Neutrophil (primary cell): ENCODE measurements around the gene KRTAP12-1.

Experiments used
- H3K27ac ChIP-seq: fragments of 200-600 bp; sonication (generic); 2 replicates; pipeline ENCODE4 v1.5.1; 2016; ENCODE audit warnings: mild to moderate bottlenecking, moderate library complexity
- H3K27me3 ChIP-seq: fragments of 200-600 bp; sonication (generic); 2 replicates; pipeline ENCODE4 v1.6.0; 2016; ENCODE audit warnings: mild to moderate bottlenecking
- H3K36me3 ChIP-seq: fragments of 200-600 bp; sonication (generic); 2 replicates; pipeline ENCODE4 v1.5.1; 2017
- H3K4me1 ChIP-seq, 2 experiments: fragments of 200-600 bp in 1 of 2; sonication (generic) in 1 of 2; 1 replicate in 1 of 2; 2 replicates in 1 of 2; pipeline versions ENCODE4 v1.5.1 to v1.6.1; 2013 to 2016; ENCODE audit warnings: low read depth in 1 of 2, low read length in 1 of 2, mild to moderate bottlenecking in 1 of 2, moderate library complexity in 1 of 2; ENCODE audit not compliant: control insufficient read depth in 1 of 2, insufficient read depth in 1 of 2
- H3K4me3 ChIP-seq, 2 experiments: fragments of 200-600 bp in 1 of 2; sonication (generic) in 1 of 2; 1 replicate in 1 of 2; 2 replicates in 1 of 2; pipeline ENCODE4 v1.5.1; 2013 to 2016; ENCODE audit warnings: low read depth in 1 of 2, low read length in 1 of 2, mild to moderate bottlenecking in 1 of 2, moderate library complexity in 1 of 2
- H3K9me3 ChIP-seq: fragments of 200-600 bp; sonication (generic); 2 replicates; pipeline ENCODE4 v1.5.1; 2016
- TF ChIP-seq, protein P1 (sequence below): fragments of 200-600 bp; sonication (generic); IDR thresholded peaks from 2 replicates; pipeline ENCODE4 v1.5.1; 2016; ENCODE audit warnings: antibody characterized with exemption

KRTAP12-1 gene

DNA sequence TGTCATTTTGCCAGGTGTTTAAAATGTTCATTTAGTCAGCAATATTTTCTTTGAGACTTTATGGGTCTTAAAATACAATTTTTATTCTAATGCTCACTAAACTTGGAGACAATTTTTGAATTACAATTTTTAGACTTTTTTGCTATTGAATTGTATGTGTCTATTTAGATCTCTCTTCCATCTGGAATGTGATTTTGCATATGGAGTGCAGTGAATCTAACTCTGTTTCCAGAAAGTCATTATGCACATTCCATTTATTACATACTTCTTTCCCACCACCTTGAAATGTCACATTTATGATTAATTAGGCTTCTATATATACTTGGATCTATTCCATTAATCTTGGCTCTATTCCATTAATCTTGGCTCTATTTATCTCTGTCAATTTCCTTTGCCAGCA is 35.0 kb upstream of the KRTAP12-1 start:
- no peaks in the 10 kb centered on the region for H3K9me3 ChIP-seq
- TF ChIP-seq, protein P1, sequence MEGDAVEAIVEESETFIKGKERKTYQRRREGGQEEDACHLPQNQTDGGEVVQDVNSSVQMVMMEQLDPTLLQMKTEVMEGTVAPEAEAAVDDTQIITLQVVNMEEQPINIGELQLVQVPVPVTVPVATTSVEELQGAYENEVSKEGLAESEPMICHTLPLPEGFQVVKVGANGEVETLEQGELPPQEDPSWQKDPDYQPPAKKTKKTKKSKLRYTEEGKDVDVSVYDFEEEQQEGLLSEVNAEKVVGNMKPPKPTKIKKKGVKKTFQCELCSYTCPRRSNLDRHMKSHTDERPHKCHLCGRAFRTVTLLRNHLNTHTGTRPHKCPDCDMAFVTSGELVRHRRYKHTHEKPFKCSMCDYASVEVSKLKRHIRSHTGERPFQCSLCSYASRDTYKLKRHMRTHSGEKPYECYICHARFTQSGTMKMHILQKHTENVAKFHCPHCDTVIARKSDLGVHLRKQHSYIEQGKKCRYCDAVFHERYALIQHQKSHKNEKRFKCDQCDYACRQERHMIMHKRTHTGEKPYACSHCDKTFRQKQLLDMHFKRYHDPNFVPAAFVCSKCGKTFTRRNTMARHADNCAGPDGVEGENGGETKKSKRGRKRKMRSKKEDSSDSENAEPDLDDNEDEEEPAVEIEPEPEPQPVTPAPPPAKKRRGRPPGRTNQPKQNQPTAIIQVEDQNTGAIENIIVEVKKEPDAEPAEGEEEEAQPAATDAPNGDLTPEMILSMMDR = no peak
- peaks cover 100% of the 10 kb centered on the region for H3K27me3 ChIP-seq
- H3K4me3 ChIP-seq = no peak overlapping the region
- no peaks in the 10 kb centered on the region for H3K4me1 ChIP-seq
- H3K27ac ChIP-seq = no peak overlapping the region
- H3K36me3 ChIP-seq = no peaks in the 10 kb centered on the region

DNA sequence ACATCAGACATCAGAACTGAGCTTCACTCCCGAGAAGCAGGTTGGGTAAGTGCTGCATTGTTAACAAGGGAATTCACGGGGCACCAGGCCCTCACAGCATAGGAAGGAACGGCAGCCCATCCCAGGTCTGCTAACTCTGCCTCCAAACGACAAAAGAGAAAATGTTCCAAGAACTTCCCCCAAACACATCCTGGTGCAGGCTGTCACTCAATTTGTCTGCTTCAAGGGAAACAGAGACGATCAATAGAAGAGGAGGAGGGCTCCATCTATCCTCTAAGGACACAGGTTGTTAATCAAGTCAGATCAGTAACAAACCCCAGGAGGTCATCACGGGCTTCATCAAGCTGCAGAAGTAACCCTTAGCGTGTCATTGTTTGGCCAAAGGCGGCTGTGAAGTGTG is 32.9 kb upstream of the KRTAP12-1 start:
- TF ChIP-seq, protein P1 = no peak
- Histone ChIP-seq H3K36me3 (no peaks in the 10 kb centered on the region), H3K27me3 (peaks cover 100% of the 10 kb centered on the region), H3K27ac (no peak overlapping the region), H3K9me3 (no peaks in the 10 kb centered on the region), H3K4me3 (no peak overlapping the region), H3K4me1 (no peaks in the 10 kb centered on the region)

DNA sequence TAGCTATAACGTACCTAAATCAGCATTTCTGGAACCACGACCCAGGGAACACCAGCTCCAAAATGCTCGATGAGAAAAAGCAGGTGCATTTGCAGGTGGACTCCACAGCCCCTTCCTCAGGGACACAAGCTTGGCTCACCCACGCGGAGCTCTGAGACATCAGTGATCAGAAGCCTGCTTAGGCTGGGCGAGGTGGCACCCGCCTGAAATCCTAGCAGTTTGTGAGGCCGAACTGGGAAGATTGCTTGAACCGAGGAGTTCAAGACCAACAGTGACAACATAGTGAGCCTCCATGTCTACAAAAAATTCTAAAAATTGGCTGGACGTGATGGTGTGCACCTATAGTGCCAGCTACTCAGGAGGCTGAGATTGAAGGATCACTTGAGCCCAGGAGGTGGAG is 31.9 kb upstream of the KRTAP12-1 start:
- H3K27me3 ChIP-seq = peaks cover 100% of the 10 kb centered on the region
- H3K9me3 ChIP-seq = no peaks in the 10 kb centered on the region
- H3K36me3 ChIP-seq = no peaks in the 10 kb centered on the region
- H3K27ac ChIP-seq = no peak overlapping the region
- no peaks in the 10 kb centered on the region for H3K4me1 ChIP-seq
- TF ChIP-seq, protein P1 = no peak
- H3K4me3 ChIP-seq = no peak overlapping the region

DNA sequence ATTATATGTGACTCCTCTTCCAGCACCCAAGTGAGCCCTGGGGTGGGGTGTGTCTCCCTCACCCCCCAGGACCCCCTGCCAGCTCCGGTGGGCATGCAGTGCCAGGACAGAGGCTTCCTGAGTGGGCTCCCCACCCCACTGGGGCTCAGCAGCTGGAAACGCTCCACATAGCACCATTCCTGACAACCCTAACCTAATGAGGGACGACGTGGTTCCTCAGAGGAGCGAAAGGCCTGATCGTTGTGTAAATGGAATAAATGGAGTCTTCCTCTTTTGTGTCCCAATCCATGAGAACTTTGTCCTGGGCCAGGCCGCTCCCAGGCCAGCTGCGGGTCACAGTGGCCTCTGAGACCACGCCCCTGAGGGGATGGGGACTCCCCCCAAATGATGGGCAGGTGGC is 31.2 kb upstream of the KRTAP12-1 start:
- Histone ChIP-seq H3K27me3 (peaks cover 100% of the 10 kb centered on the region), H3K4me3 (no peak overlapping the region), H3K27ac (no peak overlapping the region), H3K36me3 (no peaks in the 10 kb centered on the region), H3K9me3 (no peaks in the 10 kb centered on the region), H3K4me1 (no peaks in the 10 kb centered on the region)
- TF ChIP-seq, protein P1 = no peak

DNA sequence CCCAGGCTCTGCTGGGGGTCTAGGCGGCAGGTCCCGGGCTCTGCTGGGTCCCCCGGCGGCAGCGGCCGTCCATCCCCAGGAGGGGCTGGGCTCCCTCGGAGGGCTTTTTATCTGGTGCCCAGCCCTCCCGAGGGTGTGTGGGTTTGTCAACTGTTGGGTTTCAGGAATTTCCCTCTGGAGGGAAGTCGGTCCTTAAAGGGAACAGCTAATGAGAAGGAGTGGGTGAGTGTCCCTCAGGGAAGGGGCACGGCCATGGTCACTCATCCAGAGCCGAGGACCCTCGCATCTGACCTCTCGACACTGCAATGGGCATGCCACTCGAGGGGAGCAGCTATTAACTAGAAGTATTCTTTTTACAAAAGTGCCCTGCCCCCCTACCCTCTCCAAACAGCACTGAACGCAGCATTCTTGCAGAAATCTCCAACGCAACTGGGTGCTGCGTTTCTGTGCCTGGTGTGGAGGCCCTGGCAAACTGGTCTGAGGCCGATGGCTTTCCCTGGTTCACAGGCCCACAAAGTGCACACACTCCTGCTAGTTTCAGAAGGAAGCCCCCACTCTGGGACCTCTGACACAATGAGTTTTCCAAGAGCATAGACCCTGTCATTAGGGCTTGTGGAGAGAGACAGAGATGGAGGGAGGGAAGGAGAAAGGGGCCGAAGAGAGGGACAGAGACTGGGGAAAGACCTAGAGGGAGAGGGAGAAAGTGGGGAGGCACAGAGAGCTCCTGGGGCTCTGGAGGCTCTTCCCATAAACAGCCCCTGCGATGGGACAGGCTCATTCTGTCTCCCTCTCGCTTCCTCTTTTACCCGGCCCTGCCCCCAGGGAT is 30.5 kb upstream of the KRTAP12-1 start:
- Histone ChIP-seq H3K27me3 (peaks cover 100% of the 10 kb centered on the region), H3K4me3 (no peak overlapping the region)
- TF ChIP-seq, protein P1 = no peak

More for the DNA sequence above, 30.5 kb upstream of the KRTAP12-1 start:
- Histone ChIP-seq H3K27ac (no peak overlapping the region), H3K9me3 (no peaks in the 10 kb centered on the region), H3K36me3 (no peaks in the 10 kb centered on the region), H3K4me1 (no peaks in the 10 kb centered on the region)
